Measurements from ENCODE around the gene LRRC59. TPM values are rescaled to one million over a fixed set of nuclear protein-coding genes. Genes with fewer than 3 reads are reported as not detected.

Gene LRRC59
- total and polyA plus RNA-seq, 8 donors = 29.3 to 114 (median 72.4) TPM

GRCh38 chr17:50356892-50357510 is 40.3 kb downstream of the LRRC59 start:
- 94 to 95% methylated on average over 12 of the region's 12 CpGs for WGBS, 2 donors
- ATAC-seq (no peak), DNase-seq (peak in 1 of 6 donors; percentile 8), FAIRE-seq (no peak)
- H3K27me3 ChIP-seq = no peaks in the 10 kb centered on the region
- H3K27ac ChIP-seq = no peak overlapping the region
- TF ChIP-seq CTCF (IDR thresholded peaks at IDR 0.05) = no peak
- H3K4me1 ChIP-seq = no peaks in the 10 kb centered on the region
- no peaks in the 10 kb centered on the region for H3K9me3 ChIP-seq
- H3K4me3 ChIP-seq = no peak overlapping the region
- intact Hi-C loops (cut with DNase I) = loop anchor here in 1 of 3 donors (10.0 kb wide), 1 partner anchor 268 kb away; no protein-coding TSS in a partner anchor
- peaks cover 0 to 39% (median 10%) of the 10 kb centered on the region in 3 donors for H3K36me3 ChIP-seq

- FAIRE-seq (no peak), ATAC-seq (no peak), DNase-seq (peak in 2 of 6 donors; percentile 9 to 59)
- H3K27me3 ChIP-seq = no peaks in the 10 kb centered on the region
- H3K36me3 ChIP-seq = peaks cover 0 to 39% (median 10%) of the 10 kb centered on the region in 3 donors
- H3K27ac ChIP-seq = no peak overlapping the region
- no peaks in the 10 kb centered on the region for H3K9me3 ChIP-seq
- H3K4me1 ChIP-seq = no peaks in the 10 kb centered on the region
- H3K4me3 ChIP-seq = no peak overlapping the region
- WGBS, 2 donors = 91 to 95% methylated on average over 12 of the region's 12 CpGs
- TF ChIP-seq CTCF (IDR thresholded peaks at IDR 0.05) = no peak
- intact Hi-C loops (cut with DNase I) = loop anchor here in 1 of 3 donors (10.0 kb wide), 1 partner anchor 268 kb away; no protein-coding TSS in a partner anchor
Measured at GRCh38 chr17:50356418-50356817, 40.9 kb downstream of the LRRC59 start.

- intact Hi-C loops (cut with DNase I) = loop anchor here in 1 of 3 donors (10.0 kb wide), 1 partner anchor 269 kb away; no protein-coding TSS in a partner anchor
- DNase-seq (peak in 1 of 6 donors; percentile 10), FAIRE-seq (no peak), ATAC-seq (no peak)
- H3K4me3 ChIP-seq = no peak overlapping the region
- no peaks in the 10 kb centered on the region for H3K4me1 ChIP-seq
- WGBS, 2 donors = 91 to 92% methylated on average over 20 of the region's 20 CpGs
- H3K27ac ChIP-seq = no peak overlapping the region
- no peaks in the 10 kb centered on the region for H3K27me3 ChIP-seq
- no peaks in the 10 kb centered on the region for H3K9me3 ChIP-seq
- no peak for TF ChIP-seq CTCF (IDR thresholded peaks at IDR 0.05)
- peaks cover 0 to 39% (median 10%) of the 10 kb centered on the region in 3 donors for H3K36me3 ChIP-seq
Measured at GRCh38 chr17:50355701-50356341, 41.5 kb downstream of the LRRC59 start.

DNA sequence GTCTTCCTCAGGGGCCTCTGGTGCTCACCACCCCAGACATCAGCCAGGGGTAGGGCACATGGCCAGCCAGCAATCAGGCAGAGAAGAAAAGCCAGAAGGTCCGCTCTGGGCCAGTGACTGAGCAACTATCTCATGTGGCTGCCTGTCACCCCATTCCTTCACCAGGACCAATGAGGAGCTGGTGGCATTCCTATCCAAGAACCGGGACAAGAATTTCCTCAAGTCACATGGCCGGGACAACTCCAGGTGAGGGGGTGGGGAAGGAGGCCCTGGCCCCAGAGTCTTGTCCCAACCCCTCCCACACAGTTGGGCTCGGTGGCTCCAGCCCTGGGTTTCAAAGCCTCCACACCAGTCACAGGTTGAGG is 42.0 kb downstream of the LRRC59 start:
- no peaks in the 10 kb centered on the region for H3K27me3 ChIP-seq
- no peak overlapping the region for H3K4me3 ChIP-seq
- ATAC-seq = no peak
- 81 to 85% methylated on average over 4 of the region's 4 CpGs for WGBS, 2 donors
- no peak for FAIRE-seq
- intact Hi-C loops (cut with DNase I) = loop anchor here in 1 of 3 donors (10.0 kb wide), 1 partner anchor 269 kb away; no protein-coding TSS in a partner anchor
- H3K9me3 ChIP-seq = no peaks in the 10 kb centered on the region
- H3K36me3 ChIP-seq = peaks cover 0 to 39% (median 10%) of the 10 kb centered on the region in 3 donors
- no peak overlapping the region for H3K27ac ChIP-seq
- TF ChIP-seq CTCF (IDR thresholded peaks at IDR 0.05) = no peak
- DNase-seq = peak in 1 of 6 donors; percentile 8
- no peaks in the 10 kb centered on the region for H3K4me1 ChIP-seq
